H1 (cell line): ENCODE measurements around the gene GAN. TPM values are rescaled to one million over a fixed set of nuclear protein-coding genes. Genes with fewer than 3 reads are reported as not detected.

Experiments
- CBX8 ChIP-seq: fragments of 300-800, 300-1000 bp; sonication (generic); IDR thresholded peaks from 2 replicates; pipeline ENCODE4 v1.7.1; 2016; ENCODE audit warnings: low read depth, low read length, borderline replicate concordance
- CHD1 ChIP-seq: IDR thresholded peaks from 2 replicates; pipeline ENCODE4 v1.6.1; 2012; ENCODE audit warnings: low read depth, low read length, improper control_type of control experiment
- RAD21 ChIP-seq, 2 experiments: IDR thresholded peaks in 1 of 2; conservative IDR thresholded peaks in 1 of 2; 2 replicates each; pipeline ENCODE4 v1.6.1; 2011; ENCODE audit warnings: low read depth in 2 of 2, low read length in 2 of 2, improper control_type of control experiment in 1 of 2, inconsistent platforms in 1 of 2, mild to moderate bottlenecking in 1 of 2, moderate library complexity in 1 of 2
- ZNF274 ChIP-seq: IDR thresholded peaks from 2 replicates; pipeline ENCODE4 v1.7.0; 2012; ENCODE audit warnings: low read length, borderline replicate concordance; ENCODE audit errors: extremely low read depth
- polyA plus RNA-seq, 7 experiments: library from polyadenylated mRNA; depleted of rRNA in 3 of 7; stranded (reverse) in 5 of 7; unstranded in 2 of 7; fragments of >200 nt in 5 of 7; fragments of 200-250 nt in 2 of 7; gene quantifications; 1 replicate in 5 of 7; 2 replicates in 1 of 7; 4 replicates in 1 of 7; pipeline versions ENCODE4 v1.2.1 to v1.2.3, GENCODE V29; 2011 to 2013; ENCODE audit warnings: missing spikeins in 2 of 7, mixed read lengths in 2 of 7
- total RNA-seq: library from RNA; stranded (reverse); fragmentation: NEBNext Ultra II Directional; extraction: Animal tissue kit (Norgen Biotek cat#: 25700); gene quantifications from 2 replicates; pipeline ENCODE4 v1.2.1, GENCODE V29; 2021

Gene GAN
- total and polyA plus RNA-seq, 2 of the 8 experiments (the other 6 are each of a cell fraction or from before 2014, with no cell fraction given): 4.5 to 23.9 TPM

DNA sequence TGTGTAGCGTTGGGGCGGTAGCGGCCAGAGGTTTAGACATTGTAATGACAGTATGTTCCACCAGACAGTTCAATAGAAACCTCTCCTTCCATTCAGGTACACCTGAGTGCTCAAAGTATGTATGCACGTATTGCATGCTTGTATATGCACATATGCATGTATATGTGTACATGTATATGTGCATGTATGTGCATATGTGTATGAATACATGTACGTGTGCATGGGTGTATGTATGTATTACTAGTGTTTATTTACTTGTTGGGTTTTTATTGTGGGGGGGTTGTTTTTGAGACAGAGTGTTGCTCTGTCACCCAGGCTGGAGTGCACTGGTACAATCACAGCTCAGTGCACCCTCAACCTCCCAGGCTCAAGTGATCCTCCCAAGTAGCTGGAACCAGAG is 46.3 kb upstream of the GAN start (continued):
- no peak for TF ChIP-seq CBX8
- TF ChIP-seq RAD21 (IDR thresholded peaks at IDR 0.05 in 1 of 2, conservative IDR thresholded peaks at IDR 0.05 in 1 of 2; ENCODE audit: low read depth in 2 of 2, low read length in 2 of 2): no peak
- no peak for TF ChIP-seq ZNF274
- TF ChIP-seq CHD1: no peak
